WERI-Rb-1 (cell line): ENCODE measurements around the gene DHX29.
A peak's percentile ranks its signal among the peaks of the same experiment; 100 is the strongest.

ENCODE experiments used
- DNase-seq: peaks from one replicate; pipeline ENCODE4 v3.0.0-alpha.2; 2020
- H3K27ac ChIP-seq: fragments of 250-450 bp; sonication (Bioruptor Pico); 2 replicates; pipeline ENCODE4 v1.5.1; 2020; ENCODE audit warnings: mild to moderate bottlenecking, moderate library complexity
- H3K27me3 ChIP-seq: fragments of 250-450 bp; sonication (Bioruptor Pico); 2 replicates; pipeline ENCODE4 v1.5.1; 2021; ENCODE audit warnings: mild to moderate bottlenecking, low read depth, moderate library complexity; ENCODE audit not compliant: insufficient read depth, severe bottlenecking
- H3K36me3 ChIP-seq: fragments of 250-450 bp; sonication (Bioruptor Pico); 2 replicates; pipeline ENCODE4 v1.5.1; 2020; ENCODE audit warnings: mild to moderate bottlenecking, moderate library complexity
- H3K4me3 ChIP-seq: 2 replicates; pipeline ENCODE4 v1.5.1; 2011; ENCODE audit warnings: low read depth, mild to moderate bottlenecking, control low read depth, low read length
- H3K9me3 ChIP-seq: fragments of 250-450 bp; sonication (Bioruptor Pico); 2 replicates; pipeline ENCODE4 v1.5.1; 2021; ENCODE audit warnings: mild to moderate bottlenecking, moderate library complexity; ENCODE audit not compliant: severe bottlenecking
- TF ChIP-seq, protein P1 (sequence below): IDR thresholded peaks from 2 replicates; pipeline ENCODE4 v1.5.1; 2011; ENCODE audit warnings: low read depth, mild to moderate bottlenecking, control low read depth, inconsistent platforms, low read length

Gene DHX29

DNA sequence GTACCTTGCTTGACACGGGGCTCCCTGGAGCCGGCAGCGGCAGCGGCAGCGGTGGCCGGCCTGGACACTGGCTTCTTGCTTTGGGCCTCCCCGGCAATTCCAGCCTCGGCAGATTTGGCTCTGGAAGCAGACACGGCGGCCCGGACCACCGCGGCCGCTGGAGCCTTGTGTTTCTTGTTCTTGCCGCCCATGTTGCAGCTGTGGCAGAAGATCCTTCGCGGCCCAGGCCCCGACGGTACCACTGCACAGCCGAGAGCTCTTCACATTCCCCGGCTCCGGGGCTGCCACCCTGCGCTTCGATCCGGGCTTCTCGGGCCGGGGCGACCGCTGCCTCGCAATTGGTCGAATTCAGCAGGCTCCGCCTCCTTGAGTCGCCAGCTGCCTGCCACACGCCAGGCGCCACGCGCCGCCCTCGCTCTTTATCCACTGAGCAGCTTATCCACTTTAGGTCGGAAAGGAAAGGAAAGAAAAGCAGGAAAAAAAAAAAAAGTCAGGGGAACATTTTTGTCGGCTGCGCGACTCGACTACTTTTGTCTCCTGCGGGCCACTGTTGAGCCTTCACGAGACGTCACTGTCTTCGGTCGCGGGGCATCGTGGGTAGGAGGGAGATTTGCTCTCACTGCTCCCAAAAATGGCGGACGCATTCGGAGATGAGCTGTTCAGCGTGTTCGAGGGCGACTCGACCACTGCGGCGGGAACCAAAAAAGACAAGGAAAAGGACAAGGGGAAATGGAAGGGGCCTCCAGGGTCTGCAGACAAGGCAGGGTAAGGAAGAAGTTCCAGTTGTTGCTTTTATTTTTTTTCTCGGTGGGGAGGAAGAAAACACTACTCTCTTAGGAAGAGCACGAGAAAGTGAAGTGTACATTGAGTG is at the start of gene DHX29, which contains the start of gene MTREX:
DHX29 (minus strand) TSS at position 312 of the 871 bp plus-strand sequence; CDS start at position 191, 121 bp downstream.
MTREX (plus strand) TSS at position 607 of the 871 bp plus-strand sequence; CDS start at position 632, 25 bp downstream.
- no peaks in the 10 kb centered on the region for H3K9me3 ChIP-seq
- H3K27ac ChIP-seq, result peak within 1 kb of the TSS; percentile 97
- peaks cover 12% of the 10 kb centered on the region for H3K36me3 ChIP-seq
- no peaks in the 10 kb centered on the region for H3K27me3 ChIP-seq
- peak; percentile 91 for DNase-seq
- peak within 1 kb of the TSS; percentile 100 for H3K4me3 ChIP-seq
- TF ChIP-seq, protein P1, sequence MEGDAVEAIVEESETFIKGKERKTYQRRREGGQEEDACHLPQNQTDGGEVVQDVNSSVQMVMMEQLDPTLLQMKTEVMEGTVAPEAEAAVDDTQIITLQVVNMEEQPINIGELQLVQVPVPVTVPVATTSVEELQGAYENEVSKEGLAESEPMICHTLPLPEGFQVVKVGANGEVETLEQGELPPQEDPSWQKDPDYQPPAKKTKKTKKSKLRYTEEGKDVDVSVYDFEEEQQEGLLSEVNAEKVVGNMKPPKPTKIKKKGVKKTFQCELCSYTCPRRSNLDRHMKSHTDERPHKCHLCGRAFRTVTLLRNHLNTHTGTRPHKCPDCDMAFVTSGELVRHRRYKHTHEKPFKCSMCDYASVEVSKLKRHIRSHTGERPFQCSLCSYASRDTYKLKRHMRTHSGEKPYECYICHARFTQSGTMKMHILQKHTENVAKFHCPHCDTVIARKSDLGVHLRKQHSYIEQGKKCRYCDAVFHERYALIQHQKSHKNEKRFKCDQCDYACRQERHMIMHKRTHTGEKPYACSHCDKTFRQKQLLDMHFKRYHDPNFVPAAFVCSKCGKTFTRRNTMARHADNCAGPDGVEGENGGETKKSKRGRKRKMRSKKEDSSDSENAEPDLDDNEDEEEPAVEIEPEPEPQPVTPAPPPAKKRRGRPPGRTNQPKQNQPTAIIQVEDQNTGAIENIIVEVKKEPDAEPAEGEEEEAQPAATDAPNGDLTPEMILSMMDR, result no peak

DNA sequence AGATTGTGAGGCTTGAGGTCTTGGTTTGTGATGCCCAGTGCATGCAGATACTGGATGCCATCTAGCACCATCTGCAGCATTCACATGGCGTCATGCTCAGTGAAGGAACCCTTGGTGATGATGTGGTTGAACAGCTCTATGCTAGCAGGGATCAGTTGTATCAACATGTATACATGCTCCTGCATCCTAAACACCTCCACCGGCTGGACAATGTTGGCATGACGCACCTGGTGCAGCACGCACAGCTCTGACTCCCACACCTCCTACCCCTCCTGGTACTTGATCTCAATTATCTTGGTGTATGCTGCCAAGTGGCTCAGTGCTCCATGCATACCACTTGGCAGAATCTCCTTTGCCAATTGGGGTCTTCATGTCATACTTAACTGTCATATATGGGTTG is 49.4 kb upstream of the DHX29 start:
- TF ChIP-seq, protein P1, result no peak
- H3K27ac ChIP-seq, result no peak overlapping the region
- peaks cover 80% of the 10 kb centered on the region for H3K36me3 ChIP-seq
- H3K9me3 ChIP-seq, result no peaks in the 10 kb centered on the region
- DNase-seq, result no peak
- no peak overlapping the region for H3K4me3 ChIP-seq
- H3K27me3 ChIP-seq, result no peaks in the 10 kb centered on the region

DNA sequence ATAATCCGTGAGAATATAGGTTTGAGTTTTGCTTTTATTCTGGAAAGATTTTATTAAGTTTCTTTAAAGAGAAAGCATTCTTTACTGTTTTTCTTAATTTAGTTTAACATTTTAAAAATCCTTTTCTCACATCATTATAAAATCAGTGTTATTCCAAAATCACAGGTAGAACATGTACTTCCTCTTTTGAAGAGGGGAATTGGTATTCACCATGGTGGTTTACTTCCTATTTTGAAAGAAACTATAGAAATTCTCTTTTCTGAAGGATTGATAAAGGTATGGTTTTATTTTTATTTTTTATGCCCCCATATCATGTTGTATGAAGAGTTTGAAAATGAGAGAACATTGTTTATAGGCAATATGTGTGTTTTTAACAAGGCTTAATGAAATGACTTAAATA is 43.3 kb upstream of the DHX29 start:
- no peak overlapping the region for H3K27ac ChIP-seq
- H3K36me3 ChIP-seq, result peaks cover 92% of the 10 kb centered on the region
- TF ChIP-seq, protein P1, result no peak
- H3K4me3 ChIP-seq, result no peak overlapping the region
- H3K27me3 ChIP-seq, result no peaks in the 10 kb centered on the region
- no peak for DNase-seq
- H3K9me3 ChIP-seq, result peaks cover 3% of the 10 kb centered on the region

DNA sequence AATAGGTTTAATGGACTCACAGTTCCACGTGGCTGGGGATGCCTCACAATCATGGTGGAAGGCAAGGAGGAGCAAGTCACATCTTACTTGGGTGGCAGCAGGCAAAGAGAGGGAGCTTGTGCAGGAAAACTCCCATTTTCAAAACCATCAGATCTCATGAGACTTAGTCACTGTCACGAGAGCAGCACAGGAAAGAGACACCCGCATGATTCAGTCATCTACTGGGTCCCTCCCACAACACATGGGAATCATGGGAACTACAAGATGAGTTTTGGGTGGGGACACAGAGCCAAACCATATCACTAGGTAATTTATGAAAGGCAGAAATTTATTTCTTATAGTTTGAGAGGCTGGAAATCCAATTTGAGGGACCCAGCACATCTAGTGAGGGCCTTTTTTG is 40.3 kb upstream of the DHX29 start:
- Histone ChIP-seq H3K27me3 (no peaks in the 10 kb centered on the region), H3K27ac (no peak overlapping the region), H3K4me3 (no peak overlapping the region), H3K36me3 (peaks cover 84% of the 10 kb centered on the region), H3K9me3 (peaks cover 4% of the 10 kb centered on the region)
- TF ChIP-seq, protein P1, result no peak
- no peak for DNase-seq

DNA sequence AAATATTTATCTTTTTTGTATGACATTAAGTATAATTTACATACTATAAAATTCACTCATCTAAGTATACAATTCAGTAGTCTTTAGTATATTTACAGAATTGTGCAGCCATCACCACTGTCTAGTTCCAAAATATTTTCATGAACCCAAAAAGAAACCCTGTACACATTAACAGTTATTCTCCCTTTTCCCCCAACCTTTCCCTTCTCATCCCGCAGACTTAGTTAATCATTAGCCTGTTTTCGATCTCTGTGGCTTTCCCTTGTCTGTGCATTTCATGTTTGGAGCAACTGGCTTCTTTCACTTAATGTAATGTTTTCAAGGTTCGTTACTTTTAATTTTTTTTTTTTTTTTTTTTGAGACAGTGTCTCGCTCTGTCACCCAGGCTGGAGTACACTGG is 37.8 kb upstream of the DHX29 start:
- TF ChIP-seq, protein P1, result no peak
- Histone ChIP-seq H3K27ac (no peak overlapping the region), H3K4me3 (no peak overlapping the region), H3K27me3 (no peaks in the 10 kb centered on the region), H3K36me3 (peaks cover 67% of the 10 kb centered on the region), H3K9me3 (peaks cover 4% of the 10 kb centered on the region)
- no peak for DNase-seq
